ENCODE results near the gene MSLN. TPM values are rescaled to one million over a fixed set of nuclear protein-coding genes. Genes with fewer than 3 reads are reported as not detected.
"Not testable (repeated sequence)": the region's sequence is repeated elsewhere in the genome, so short reads cannot be mapped to it uniquely, and the experiment has no call there.

MSLN gene
- polyA plus RNA-seq (ENCODE audit: insufficient read length in 4 of 4) = 10 to 100 TPM; 11.6 to 26.2 (median 20.2) TPM

- DNase-seq (ENCODE audit: low read depth in 4 of 4, low spot score in 2 of 4) = no peak
These were observed at the start of gene MSLN for GRCh38 chr16:760545-761343. TSS of gene MSLN (plus strand) at chr16:760734. CDS start at chr16:762681, 1,947 bp downstream.

GRCh38 chr16:711084-711483, 49.5 kb upstream of the MSLN start:
- no peak for DNase-seq (ENCODE audit: low read depth in 4 of 4, low spot score in 2 of 4)

- no peak for DNase-seq (ENCODE audit: low read depth in 4 of 4, low spot score in 2 of 4)
These were observed 48.8 kb upstream of the MSLN start for GRCh38 chr16:711548-712320.

GRCh38 chr16:712740-713250, 47.7 kb upstream of the MSLN start:
- DNase-seq (ENCODE audit: low read depth in 4 of 4, low spot score in 2 of 4) = not testable (repeated sequence)

- no peak for DNase-seq (ENCODE audit: low read depth in 4 of 4, low spot score in 2 of 4)
These were observed 46.5 kb upstream of the MSLN start for GRCh38 chr16:714079-714478.

GRCh38 chr16:714558-715476, 45.7 kb upstream of the MSLN start, which contains the start of gene METRN:
TSS of gene METRN (plus strand) at chr16:715118. CDS start at chr16:715290, 172 bp downstream.
- DNase-seq (ENCODE audit: low read depth in 4 of 4, low spot score in 2 of 4) = peak in 1 of 4 donors; percentile 76

- DNase-seq (ENCODE audit: low read depth in 4 of 4, low spot score in 2 of 4) = no peak
These were observed 44.9 kb upstream of the MSLN start for GRCh38 chr16:715477-716199.

- no peak for DNase-seq (ENCODE audit: low read depth in 4 of 4, low spot score in 2 of 4)
These were observed 44.4 kb upstream of the MSLN start for GRCh38 chr16:716200-716568.

GRCh38 chr16:716768-717325, 43.7 kb upstream of the MSLN start:
- no peak for DNase-seq (ENCODE audit: low read depth in 4 of 4, low spot score in 2 of 4)

GRCh38 chr16:717450-718245, 42.9 kb upstream of the MSLN start:
- no peak for DNase-seq (ENCODE audit: low read depth in 4 of 4, low spot score in 2 of 4)

GRCh38 chr16:718389-718788, 42.1 kb upstream of the MSLN start:
- DNase-seq (ENCODE audit: low read depth in 4 of 4, low spot score in 2 of 4) = no peak

- DNase-seq (ENCODE audit: low read depth in 4 of 4, low spot score in 2 of 4) = no peak
These were observed 41.6 kb upstream of the MSLN start for GRCh38 chr16:718922-719321.

GRCh38 chr16:719815-720446, 40.6 kb upstream of the MSLN start:
- no peak for DNase-seq (ENCODE audit: low read depth in 4 of 4, low spot score in 2 of 4)

GRCh38 chr16:720447-720989, 40.0 kb upstream of the MSLN start:
- DNase-seq (ENCODE audit: low read depth in 4 of 4, low spot score in 2 of 4) = no peak

GRCh38 chr16:720990-721764, 39.4 kb upstream of the MSLN start, which contains the start of gene ANTKMT:
TSS of gene ANTKMT (plus strand) at chr16:721146. CDS start at chr16:721275, 129 bp downstream.
- DNase-seq (ENCODE audit: low read depth in 4 of 4, low spot score in 2 of 4) = no peak

GRCh38 chr16:721765-722540, 38.6 kb upstream of the MSLN start:
- no peak for DNase-seq (ENCODE audit: low read depth in 4 of 4, low spot score in 2 of 4)
